GM19023 (cell line): ENCODE measurements around the gene PTPRF.

ENCODE experiments used
- ATAC-seq: cut with Tn5 transposase; IDR thresholded peaks from one replicate; pipeline ENCODE4 v1.9.1; 2021; ENCODE audit warnings: mild to moderate bottlenecking, moderate library complexity; ENCODE audit not compliant: unreplicated experiment

Gene PTPRF

GRCh38 chr1:43600033-43601020, 69.6 kb downstream of the PTPRF start:
- ATAC-seq: no peak

GRCh38 chr1:43602990-43603389, 72.3 kb downstream of the PTPRF start:
- no peak for ATAC-seq

GRCh38 chr1:43604192-43604591, 73.5 kb downstream of the PTPRF start:
- ATAC-seq: no peak

- ATAC-seq: no peak
Measured at GRCh38 chr1:43605157-43605556, 74.5 kb downstream of the PTPRF start.

GRCh38 chr1:43605766-43606165, 75.1 kb downstream of the PTPRF start:
- ATAC-seq: no peak

- no peak for ATAC-seq
Measured at GRCh38 chr1:43606624-43607023, 75.9 kb downstream of the PTPRF start.

- no peak for ATAC-seq
Measured at GRCh38 chr1:43608827-43609226, 78.1 kb downstream of the PTPRF start.

- no peak for ATAC-seq
Measured at GRCh38 chr1:43610339-43610738, 79.7 kb downstream of the PTPRF start.

- ATAC-seq: no peak
Measured at GRCh38 chr1:43611950-43612349, 81.3 kb downstream of the PTPRF start.

GRCh38 chr1:43612406-43612805, 81.7 kb downstream of the PTPRF start:
- ATAC-seq: no peak

GRCh38 chr1:43613075-43613942, 82.6 kb downstream of the PTPRF start:
- no peak for ATAC-seq

- ATAC-seq: no peak
Measured at GRCh38 chr1:43614211-43614610, 83.5 kb downstream of the PTPRF start.

GRCh38 chr1:43614891-43615290, 84.2 kb downstream of the PTPRF start:
- no peak for ATAC-seq

- ATAC-seq: no peak
Measured at GRCh38 chr1:43616383-43616782, 85.7 kb downstream of the PTPRF start.

- no peak for ATAC-seq
Measured at GRCh38 chr1:43617011-43617410, 86.3 kb downstream of the PTPRF start.

GRCh38 chr1:43617668-43618067, 87.0 kb downstream of the PTPRF start:
- no peak for ATAC-seq

- no peak for ATAC-seq
Measured at GRCh38 chr1:43618521-43619313, 88.0 kb downstream of the PTPRF start.

GRCh38 chr1:43619314-43619790, 88.7 kb downstream of the PTPRF start:
- no peak for ATAC-seq

GRCh38 chr1:43619996-43620920, 89.6 kb downstream of the PTPRF start:
- ATAC-seq: no peak

GRCh38 chr1:43620956-43621355, 90.3 kb downstream of the PTPRF start:
- no peak for ATAC-seq
